ENCODE results near the gene SAMHD1. TPM values are rescaled to one million over a fixed set of nuclear protein-coding genes. Genes with fewer than 3 reads are reported as not detected.

The SAMHD1 gene
- total and polyA plus RNA-seq, 2 of the 8 experiments (the other 6 are each of a cell fraction or from before 2014, with no cell fraction given) = 22.0 to 37.1 TPM

DNA sequence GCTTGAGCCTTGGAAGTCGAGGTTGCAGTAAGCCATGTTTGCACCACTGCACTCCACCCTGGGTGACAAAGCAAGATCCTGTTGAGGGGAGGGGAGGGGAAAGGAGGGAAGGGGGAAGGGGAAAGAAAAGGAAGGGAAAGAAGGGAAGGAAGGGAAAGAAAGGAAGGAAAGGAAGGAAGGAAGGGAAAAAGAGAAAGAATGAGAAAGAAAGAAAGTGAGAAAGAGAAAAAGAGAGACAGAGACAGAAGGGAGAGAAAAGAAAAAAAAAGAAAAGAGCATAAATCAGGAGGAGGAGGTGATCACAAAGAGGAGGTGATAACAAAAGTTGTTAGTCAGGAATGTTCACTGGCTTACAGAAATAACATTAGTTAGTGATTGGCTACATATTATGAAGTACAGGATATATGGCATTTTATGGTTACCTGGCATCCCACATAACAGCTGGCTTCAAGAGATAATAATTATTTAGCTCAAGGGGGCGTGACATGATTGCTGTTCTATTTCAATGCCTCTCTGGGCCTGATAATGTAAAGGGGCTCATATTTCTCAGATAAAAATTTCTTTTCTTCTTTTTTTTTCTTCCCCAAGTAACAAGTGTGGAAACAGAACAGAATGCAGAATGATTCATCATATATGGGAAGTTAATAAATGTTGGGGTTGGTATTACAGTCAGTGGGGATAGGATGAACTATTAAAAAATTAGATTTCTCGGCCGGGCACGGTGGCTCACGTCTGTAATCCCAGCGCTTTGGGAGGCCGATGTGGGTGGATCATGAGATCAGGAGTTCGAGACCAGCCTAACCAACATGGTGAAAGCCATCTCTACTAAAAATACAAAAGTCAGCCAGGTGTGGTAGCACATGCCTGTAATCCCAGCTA is 27.1 kb downstream of the SAMHD1 start (continued):
- no peak for TF ChIP-seq CHD7 (IDR thresholded peaks at IDR 0.05; ENCODE audit: insufficient replicate concordance, low read length)
- TF ChIP-seq GABPA (IDR thresholded peaks at IDR 0.05; ENCODE audit: borderline replicate concordance, insufficient read depth, low read length) = no peak
- TF ChIP-seq SIN3A (conservative IDR thresholded peaks at IDR 0.05 in 1 of 2, IDR thresholded peaks at IDR 0.05 in 1 of 2; ENCODE audit: low read depth in 1 of 2, low read length in 2 of 2) = no peak
- no peak for TF ChIP-seq EGR1 (IDR thresholded peaks at IDR 0.05; ENCODE audit: borderline replicate concordance, low read depth, low read length)
- no peak for TF ChIP-seq KDM5A (IDR thresholded peaks at IDR 0.05; ENCODE audit: low read length)
- TF ChIP-seq CTCF (IDR thresholded peaks at IDR 0.05; ENCODE audit: control extremely low read depth in 1 of 3, insufficient read depth in 1 of 3, low read depth in 1 of 3, low read length in 3 of 3) = no peak
